Prostate gland (tissue), 2 donors: ENCODE data around the gene AGR3. TPM values are rescaled to one million over a fixed set of nuclear protein-coding genes. Genes with fewer than 3 reads are reported as not detected.

ENCODE experiments used
- DNase-seq: peaks from one replicate; pipeline ENCODE4 v3.0.0-alpha.2; 2019; ENCODE audit warnings: low spot score
- H3K27ac ChIP-seq, 2 donors: fragments of 200-600 bp; sonication (generic); 2 replicates each; pipeline ENCODE4 v1.5.1; 2017 to 2019
- H3K27me3 ChIP-seq: fragments of 200-600 bp; sonication (generic); replicated peaks from 2 replicates; pipeline ENCODE4 v1.5.1; 2019; ENCODE audit not compliant: insufficient read depth
- H3K36me3 ChIP-seq, 2 donors: fragments of 200-600 bp; sonication (generic); 1 replicate in 1 of 2; 2 replicates in 1 of 2; pipeline versions ENCODE4 v1.5.1 to v1.8.1; 2017 to 2019
- H3K4me1 ChIP-seq: fragments of 200-600 bp; sonication (generic); replicated peaks from 2 replicates; pipeline ENCODE4 v1.5.1; 2019
- H3K4me3 ChIP-seq, 2 donors: fragments of 200-600 bp; sonication (generic); 2 replicates each; pipeline ENCODE4 v1.5.1; 2017 to 2019
- H3K9me3 ChIP-seq: fragments of 200-600 bp; sonication (generic); 2 replicates; pipeline ENCODE4 v1.5.1; 2017
- CTCF ChIP-seq, 4 experiments: fragments of 200-600 bp in 2 of 4; fragments of 450-650 bp in 2 of 4; sonication (generic) in 2 of 4; IDR thresholded peaks; 1 replicate in 3 of 4; 2 replicates in 1 of 4; pipeline ENCODE4 v1.5.1; 2016 to 2019; ENCODE audit warnings: antibody characterized with exemption in 4 of 4, mild to moderate bottlenecking in 2 of 4, moderate library complexity in 2 of 4
- POLR2A ChIP-seq: fragments of 450-650 bp; IDR thresholded peaks from one replicate; pipeline ENCODE4 v1.6.1; 2016; ENCODE audit warnings: antibody characterized with exemption, mild to moderate bottlenecking
- POLR2AphosphoS5 ChIP-seq: sonication (generic); formaldehyde crosslinking; IDR thresholded peaks from one replicate; pipeline ENCODE4 v1.6.1; 2017; ENCODE audit warnings: antibody characterized with exemption
- WGBS: methylation state at CpG from one replicate; pipeline ENCODE4 v1.1.5; 2018; 5-methylcytosine and 5-hydroxymethylcytosine counted together
- intact Hi-C: fragments of 100-400 bp; cut with DNase I; formaldehyde crosslinking; loops from one replicate; pipeline ENCODE4 v1.14.2; 2022
- small RNA-seq, 2 donors: library from RNA; depleted of rRNA; stranded (forward); fragments of <200 nt; gene quantifications; one replicate each; pipeline ENCODE3, GENCODE V24; 2016
- total RNA-seq, 2 donors: library from RNA; depleted of rRNA; stranded (reverse); fragments of >200 nt; gene quantifications; one replicate each; pipeline ENCODE4 v1.1.0, GENCODE V29; 2016

Gene AGR3
- total RNA-seq, 2 donors from 2014 or later: 6.7 TPM; not detected in 1

- Histone ChIP-seq H3K4me3 (no peak overlapping the region), H3K27ac (no peak overlapping the region), H3K9me3 (no peaks in the 10 kb centered on the region), H3K4me1 (no peaks in the 10 kb centered on the region), H3K27me3 (no peaks in the 10 kb centered on the region), H3K36me3 (no peaks in the 10 kb centered on the region)
- 63% methylated on average over 5 of the region's 5 CpGs for WGBS
- intact Hi-C loops: no loop called here
- no peak for DNase-seq
- no peak for TF ChIP-seq CTCF (IDR thresholded peaks at IDR 0.05)
- TF ChIP-seq POLR2A: no peak
These were observed 71.2 kb downstream of the AGR3 start for GRCh38 chr7:16810573-16810972.

- WGBS: 35% methylated on average over 2 of the region's 2 CpGs
- no peak for DNase-seq
These were observed 71.7 kb downstream of the AGR3 start for GRCh38 chr7:16810112-16810511.

More at GRCh38 chr7:16810112-16810511, 71.7 kb downstream of the AGR3 start:
- H3K4me3 ChIP-seq: no peak overlapping the region
- no peaks in the 10 kb centered on the region for H3K9me3 ChIP-seq
- no peaks in the 10 kb centered on the region for H3K36me3 ChIP-seq
- H3K27me3 ChIP-seq: no peaks in the 10 kb centered on the region
- intact Hi-C loops: no loop called here
- H3K27ac ChIP-seq: no peak overlapping the region
- TF ChIP-seq POLR2A (no peak), CTCF (IDR thresholded peaks at IDR 0.05) (no peak), POLR2AphosphoS5 (no peak)
- no peaks in the 10 kb centered on the region for H3K4me1 ChIP-seq

Small RNA genes within 50 kb of the gene (small RNA-seq; reads per million reads assigned to genes)
- 0 reads per million in 2 donors for gene AC098592.2

Other genes with a start within 250 kb of the AGR3 start
- 10 to 100 TPM; 15.5 to 16.4 TPM for gene ANKMY2, start 236.2 kb downstream of the AGR3 start, total RNA-seq
- 10 to 100 TPM; 31.0 to 33.5 TPM for gene BZW2, start 235.8 kb downstream of the AGR3 start, total RNA-seq
- 10 to 100 TPM; 21.8 to 43.7 TPM for gene TSPAN13, start 128.2 kb downstream of the AGR3 start, total RNA-seq
- gene AGR2, start 77.0 kb downstream of the AGR3 start, total RNA-seq: 100 to 1,000 TPM in 1 of 2 donors, 10 to 100 TPM in 1; 74.6 to 290 TPM